ENCODE results near the gene NBR1. TPM values are rescaled to one million over a fixed set of nuclear protein-coding genes. Genes with fewer than 3 reads are reported as not detected.
"Not testable (repeated sequence)": the region's sequence is repeated elsewhere in the genome, so short reads cannot be mapped to it uniquely, and the experiment has no call there.

Gene NBR1
- total RNA-seq, 1 donor from 2014 or later, result 51.8 TPM

DNA sequence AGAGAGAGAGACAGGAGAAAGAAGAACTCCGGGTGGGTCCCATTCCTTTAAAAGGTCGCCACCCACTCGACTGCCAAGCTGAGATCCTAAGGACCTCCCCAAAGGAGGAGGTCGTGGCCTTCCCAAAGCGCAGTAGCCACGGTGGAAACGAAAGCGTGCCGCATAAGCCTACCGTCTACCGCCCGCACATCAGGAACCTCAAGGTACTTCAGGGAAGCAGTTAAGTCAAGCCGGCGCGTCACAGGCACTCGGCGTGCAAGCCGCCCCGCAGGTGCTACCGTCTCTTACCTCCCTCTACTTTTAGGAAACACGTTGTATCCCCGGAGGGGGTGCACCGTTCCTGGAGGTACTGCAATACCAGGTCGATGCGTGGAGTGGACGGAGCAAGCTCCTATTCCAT lies 68.6 kb downstream of the NBR1 start:
- H3K36me3 Mint-ChIP-seq (ENCODE audit: unreplicated experiment); H3K27ac Mint-ChIP-seq (ENCODE audit: unreplicated experiment); H3K4me1 Mint-ChIP-seq (ENCODE audit: low read depth, unreplicated experiment); DNase-seq; H3K9me3 Mint-ChIP-seq (ENCODE audit: unreplicated experiment); H3K27me3 Mint-ChIP-seq (ENCODE audit: unreplicated experiment); H3K4me3 Mint-ChIP-seq (ENCODE audit: unreplicated experiment): not testable (repeated sequence)

DNA sequence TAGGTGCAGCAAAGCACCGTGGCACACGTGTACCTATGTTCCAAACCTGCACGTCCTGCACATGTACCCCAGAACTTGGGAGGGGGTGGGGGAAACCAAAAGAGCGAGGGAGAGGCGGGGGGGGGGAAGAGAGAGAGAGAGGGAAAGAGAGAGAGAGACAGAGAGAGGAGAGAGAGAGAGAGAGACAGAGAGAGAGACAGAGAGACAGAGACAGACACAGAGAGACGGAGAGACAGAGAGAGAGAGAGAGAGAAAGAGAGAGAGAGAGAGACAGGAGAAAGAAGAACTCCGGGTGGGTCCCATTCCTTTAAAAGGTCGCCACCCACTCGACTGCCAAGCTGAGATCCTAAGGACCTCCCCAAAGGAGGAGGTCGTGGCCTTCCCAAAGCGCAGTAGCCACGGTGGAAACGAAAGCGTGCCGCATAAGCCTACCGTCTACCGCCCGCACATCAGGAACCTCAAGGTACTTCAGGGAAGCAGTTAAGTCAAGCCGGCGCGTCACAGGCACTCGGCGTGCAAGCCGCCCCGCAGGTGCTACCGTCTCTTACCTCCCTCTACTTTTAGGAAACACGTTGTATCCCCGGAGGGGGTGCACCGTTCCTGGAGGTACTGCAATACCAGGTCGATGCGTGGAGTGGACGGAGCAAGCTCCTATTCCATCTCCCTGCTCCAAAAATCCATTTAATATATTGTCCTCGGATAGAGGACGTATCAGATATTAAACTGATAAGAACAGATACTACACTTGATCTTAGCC lies 69.8 kb downstream of the NBR1 start:
- not testable (repeated sequence) for H3K4me3 Mint-ChIP-seq (ENCODE audit: unreplicated experiment); H3K9me3 Mint-ChIP-seq (ENCODE audit: unreplicated experiment); H3K4me1 Mint-ChIP-seq (ENCODE audit: low read depth, unreplicated experiment); DNase-seq; H3K36me3 Mint-ChIP-seq (ENCODE audit: unreplicated experiment); H3K27me3 Mint-ChIP-seq (ENCODE audit: unreplicated experiment); H3K27ac Mint-ChIP-seq (ENCODE audit: unreplicated experiment)

DNA sequence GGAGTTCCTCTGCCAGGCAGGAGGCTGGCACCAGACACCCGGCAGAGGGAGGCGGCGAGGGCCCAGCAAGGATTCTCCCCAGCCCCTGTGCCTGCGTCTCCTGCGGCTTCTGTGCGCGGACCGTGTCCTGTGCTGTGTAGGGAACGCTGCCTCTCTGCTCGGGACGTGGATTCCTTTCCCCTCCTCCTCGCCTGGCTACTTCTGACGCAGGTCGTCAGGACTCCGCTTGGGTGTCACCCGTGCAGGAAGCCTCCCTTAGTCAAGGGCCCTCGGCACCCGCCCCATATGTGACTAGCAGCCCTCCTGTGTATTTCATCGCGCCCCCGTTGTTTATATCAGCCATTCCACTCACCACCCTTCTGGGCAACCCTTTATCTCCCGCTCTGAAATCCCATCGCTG lies 75.4 kb downstream of the NBR1 start:
- H3K27ac Mint-ChIP-seq (ENCODE audit: unreplicated experiment); H3K36me3 Mint-ChIP-seq (ENCODE audit: unreplicated experiment); DNase-seq; H3K9me3 Mint-ChIP-seq (ENCODE audit: unreplicated experiment); H3K27me3 Mint-ChIP-seq (ENCODE audit: unreplicated experiment); H3K4me1 Mint-ChIP-seq (ENCODE audit: low read depth, unreplicated experiment); H3K4me3 Mint-ChIP-seq (ENCODE audit: unreplicated experiment): not testable (repeated sequence)

Other genes with a start within 250 kb of the NBR1 start
- 73.9 TPM for gene AARSD1, start 206.8 kb upstream of the NBR1 start, total RNA-seq (ENCODE audit: unreplicated experiment)
- 4.1 TPM for gene PTGES3L, start 191.1 kb upstream of the NBR1 start, total RNA-seq (ENCODE audit: unreplicated experiment)
- 14.0 TPM for gene RUNDC1, start 190.6 kb upstream of the NBR1 start, total RNA-seq (ENCODE audit: unreplicated experiment)
- gene RPL27, start 172.8 kb upstream of the NBR1 start, total RNA-seq (ENCODE audit: unreplicated experiment), result 658 TPM
- gene IFI35, start 164.4 kb upstream of the NBR1 start, total RNA-seq (ENCODE audit: unreplicated experiment), result not detected
- gene VAT1, start 148.8 kb upstream of the NBR1 start, total RNA-seq (ENCODE audit: unreplicated experiment), result 413 TPM
- gene RND2, start 146.0 kb upstream of the NBR1 start, total RNA-seq (ENCODE audit: unreplicated experiment), result 75.8 TPM
- 11.3 TPM for gene BRCA1, start 45.9 kb upstream of the NBR1 start, total RNA-seq (ENCODE audit: unreplicated experiment)
- 2.3 TPM for gene TMEM106A, start 40.7 kb downstream of the NBR1 start, total RNA-seq (ENCODE audit: unreplicated experiment)
- not detected for gene CCDC200, start 57.4 kb downstream of the NBR1 start, total RNA-seq (ENCODE audit: unreplicated experiment)
- gene RNU2-1, start 62.8 kb downstream of the NBR1 start, total RNA-seq (ENCODE audit: unreplicated experiment), result 9,258 TPM
- 100 TPM for gene ARL4D, start 227.8 kb downstream of the NBR1 start, total RNA-seq (ENCODE audit: unreplicated experiment)